Keratinocyte (primary cell): ENCODE measurements around the gene HABP2. TPM values are rescaled to one million over a fixed set of nuclear protein-coding genes. Genes with fewer than 3 reads are reported as not detected.

Experiments
- DNase-seq: peaks from one replicate; pipeline ENCODE4 v3.0.0-alpha.2; 2011; ENCODE audit warnings: low read depth, missing footprints, low spot score
- FAIRE-seq: peaks from 2 replicates; lab custom pipeline; 2011; peaks lifted over from hg19 to GRCh38; lab: Jason Lieb, UNC
- H2AFZ ChIP-seq: 2 replicates; pipeline ENCODE4 v1.6.0; 2012; ENCODE audit warnings: low read length, control low read depth, inconsistent platforms; ENCODE audit not compliant: control insufficient read depth
- H3K27ac ChIP-seq: 2 replicates; pipeline ENCODE4 v1.5.1; 2011; ENCODE audit warnings: low read length; ENCODE audit not compliant: control insufficient read depth, insufficient read depth
- H3K27me3 ChIP-seq: 3 replicates; pipeline ENCODE4 v1.6.0; 2011; ENCODE audit warnings: low read length; ENCODE audit not compliant: control insufficient read depth, insufficient read depth; ENCODE audit errors: extremely low read depth
- H3K36me3 ChIP-seq, 2 experiments: 2 replicates in 1 of 2; 3 replicates in 1 of 2; pipeline ENCODE4 v1.5.1; 2011; ENCODE audit warnings: low read length in 2 of 2, mild to moderate bottlenecking in 1 of 2; ENCODE audit not compliant: control insufficient read depth in 2 of 2, insufficient read depth in 2 of 2; ENCODE audit errors: extremely low read depth in 1 of 2
- H3K4me1 ChIP-seq: 3 replicates; pipeline ENCODE4 v1.5.1; 2011; ENCODE audit warnings: low read length; ENCODE audit not compliant: control insufficient read depth, insufficient read depth; ENCODE audit errors: extremely low read depth
- H3K4me2 ChIP-seq: 3 replicates; pipeline ENCODE4 v1.6.0; 2011; ENCODE audit warnings: low read depth, low read length; ENCODE audit not compliant: control insufficient read depth, insufficient read depth; ENCODE audit errors: extremely low read depth
- H3K4me3 ChIP-seq, 3 experiments: fragments of 200-600 bp in 1 of 3; sonication (generic) in 1 of 3; 2 replicates in 2 of 3; 3 replicates in 1 of 3; pipeline ENCODE4 v1.5.1; 2011 to 2016; ENCODE audit warnings: low read length in 3 of 3, mild to moderate bottlenecking in 3 of 3, control low read depth in 2 of 3, inconsistent platforms in 1 of 3, low read depth in 1 of 3, mixed read lengths in 1 of 3, mixed run types in 1 of 3, moderate library complexity in 1 of 3; ENCODE audit not compliant: control insufficient read depth in 2 of 3, insufficient read depth in 2 of 3; ENCODE audit errors: extremely low read depth in 1 of 3
- H3K79me2 ChIP-seq: 2 replicates; pipeline ENCODE4 v1.6.0; 2012; ENCODE audit warnings: low read length; ENCODE audit not compliant: control insufficient read depth, insufficient read depth
- H3K9ac ChIP-seq: 3 replicates; pipeline ENCODE4 v1.6.0; 2011; ENCODE audit warnings: low read length; ENCODE audit not compliant: control insufficient read depth, insufficient read depth; ENCODE audit errors: extremely low read depth
- H3K9me1 ChIP-seq: 3 replicates; pipeline ENCODE4 v1.6.0; 2011; ENCODE audit warnings: low read length; ENCODE audit not compliant: control insufficient read depth, insufficient read depth; ENCODE audit errors: extremely low read depth
- H3K9me3 ChIP-seq: 2 replicates; pipeline ENCODE4 v1.5.1; 2012; ENCODE audit warnings: low read depth, low read length; ENCODE audit not compliant: control insufficient read depth
- H4K20me1 ChIP-seq: 3 replicates; pipeline ENCODE4 v1.6.0; 2011; ENCODE audit warnings: low read length; ENCODE audit not compliant: control insufficient read depth, insufficient read depth; ENCODE audit errors: extremely low read depth
- EZH2 ChIP-seq: IDR thresholded peaks from one replicate; pipeline ENCODE4 v1.6.1; 2012; ENCODE audit warnings: inconsistent platforms, mild to moderate bottlenecking, low read length, moderate library complexity
- dilution Hi-C: fragments of 300-500 bp; cut with MboI; formaldehyde crosslinking; loops from one replicate; pipeline ENCODE4 v1.7.0; 2020; ENCODE audit warnings: low sequenced_read_pairs; ENCODE audit not compliant: extremely low pct_ligation_motif_present
- polyA minus RNA-seq, 3 experiments: library from RNA; depleted of rRNA, polyadenylated mRNA; stranded (reverse); fragments of >200 nt; gene quantifications; 1 replicate in 1 of 3; 2 replicates in 1 of 3; 3 replicates in 1 of 3; pipeline ENCODE4 v1.2.3, GENCODE V29; 2011
- polyA plus RNA-seq, 5 experiments: library from polyadenylated mRNA; depleted of rRNA in 3 of 5; stranded (reverse) in 3 of 5; stranded (forward) in 1 of 5; unstranded in 1 of 5; fragments of >200 nt; gene quantifications; 1 replicate in 1 of 5; 2 replicates in 3 of 5; 3 replicates in 1 of 5; pipeline versions ENCODE4 v1.2.1 to v1.2.3, GENCODE V29; 2011 to 2012; ENCODE audit warnings: missing spikeins in 2 of 5, low read depth in 1 of 5, low replicate concordance in 1 of 5
- TF ChIP-seq, protein P1 (sequence below), 3 experiments: IDR thresholded peaks in 1 of 3; conservative IDR thresholded peaks in 1 of 3; optimal IDR thresholded peaks in 1 of 3; 2 replicates in 2 of 3; 3 replicates in 1 of 3; pipeline versions ENCODE3 to v1.5.1; 2011; ENCODE audit warnings: low read length in 3 of 3, mild to moderate bottlenecking in 3 of 3, moderate library complexity in 2 of 3, control low read depth in 1 of 3, inconsistent platforms in 1 of 3; ENCODE audit not compliant: insufficient read depth in 2 of 3; ENCODE audit errors: extremely low read depth in 1 of 3

Gene HABP2
- polyA plus RNA-seq (not detected in 3 replicates), polyA minus RNA-seq (not detected in 3 replicates)
- not detected for polyA plus RNA-seq (2011; ENCODE audit: low read depth)
- polyA plus RNA-seq (2011; cell fraction: cytosol; rRNA removed) = not detected in 2 replicates
- not detected in 2 replicates for polyA plus RNA-seq (2011; cell fraction: nucleus; rRNA removed)
- not detected in 2 replicates for polyA plus RNA-seq (2012; ENCODE audit: low replicate concordance)
- not detected for polyA minus RNA-seq (2011; cell fraction: cytosol; rRNA and poly(A)+ RNA removed)
- not detected in 2 replicates for polyA minus RNA-seq (2011; cell fraction: nucleus; rRNA and poly(A)+ RNA removed)

DNA sequence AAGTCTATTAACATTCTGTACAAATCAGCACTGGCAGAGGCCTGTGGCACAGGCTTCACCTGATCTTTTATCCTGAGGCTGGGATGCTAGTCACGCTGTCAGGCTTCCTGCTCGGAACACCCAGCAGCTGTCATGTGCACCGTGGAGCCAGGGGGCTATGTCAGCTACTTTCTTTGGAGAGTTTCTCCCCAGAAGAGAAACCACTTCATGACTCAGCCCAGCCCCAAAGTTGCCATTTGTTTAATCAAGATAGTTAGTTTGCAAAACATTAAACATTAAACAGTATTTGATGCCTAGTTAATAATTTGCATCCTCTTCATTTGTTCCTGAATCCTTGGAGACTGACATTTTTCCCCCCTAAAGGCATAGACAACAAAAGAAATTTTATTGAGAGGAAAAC, at the start of gene HABP2:
HABP2 (plus strand) TSS at position 353 of the 400 bp plus-strand sequence. CDS start 69 bp downstream, outside the sequence.
- Histone ChIP-seq H4K20me1 (no peaks in the 10 kb centered on the region), H3K9ac (no peak within 1 kb of the TSS), H3K9me1 (no peaks in the 10 kb centered on the region), H3K27me3 (peaks cover 4% of the 10 kb centered on the region), H3K27ac (no peak within 1 kb of the TSS), H2AFZ (no peak within 1 kb of the TSS), H3K36me3 (no peaks in the 10 kb centered on the region), H3K79me2 (no peaks in the 10 kb centered on the region), H3K9me3 (no peaks in the 10 kb centered on the region), H3K4me1 (peaks cover 9% of the 10 kb centered on the region), H3K4me3 (no peak within 1 kb of the TSS), H3K4me2 (no peak within 1 kb of the TSS)
- dilution Hi-C loops = no loop called here
- TF ChIP-seq, protein P1, sequence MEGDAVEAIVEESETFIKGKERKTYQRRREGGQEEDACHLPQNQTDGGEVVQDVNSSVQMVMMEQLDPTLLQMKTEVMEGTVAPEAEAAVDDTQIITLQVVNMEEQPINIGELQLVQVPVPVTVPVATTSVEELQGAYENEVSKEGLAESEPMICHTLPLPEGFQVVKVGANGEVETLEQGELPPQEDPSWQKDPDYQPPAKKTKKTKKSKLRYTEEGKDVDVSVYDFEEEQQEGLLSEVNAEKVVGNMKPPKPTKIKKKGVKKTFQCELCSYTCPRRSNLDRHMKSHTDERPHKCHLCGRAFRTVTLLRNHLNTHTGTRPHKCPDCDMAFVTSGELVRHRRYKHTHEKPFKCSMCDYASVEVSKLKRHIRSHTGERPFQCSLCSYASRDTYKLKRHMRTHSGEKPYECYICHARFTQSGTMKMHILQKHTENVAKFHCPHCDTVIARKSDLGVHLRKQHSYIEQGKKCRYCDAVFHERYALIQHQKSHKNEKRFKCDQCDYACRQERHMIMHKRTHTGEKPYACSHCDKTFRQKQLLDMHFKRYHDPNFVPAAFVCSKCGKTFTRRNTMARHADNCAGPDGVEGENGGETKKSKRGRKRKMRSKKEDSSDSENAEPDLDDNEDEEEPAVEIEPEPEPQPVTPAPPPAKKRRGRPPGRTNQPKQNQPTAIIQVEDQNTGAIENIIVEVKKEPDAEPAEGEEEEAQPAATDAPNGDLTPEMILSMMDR (optimal IDR thresholded peaks at IDR 0.05 in 1 of 3, IDR thresholded peaks at IDR 0.05 in 1 of 3, conservative IDR thresholded peaks at IDR 0.05 in 1 of 3; ENCODE audit: extremely low read depth in 1 of 3, insufficient read depth in 2 of 3, low read length in 3 of 3) = no peak
- no peak for TF ChIP-seq EZH2
- FAIRE-seq (no peak), DNase-seq (no peak)

DNA sequence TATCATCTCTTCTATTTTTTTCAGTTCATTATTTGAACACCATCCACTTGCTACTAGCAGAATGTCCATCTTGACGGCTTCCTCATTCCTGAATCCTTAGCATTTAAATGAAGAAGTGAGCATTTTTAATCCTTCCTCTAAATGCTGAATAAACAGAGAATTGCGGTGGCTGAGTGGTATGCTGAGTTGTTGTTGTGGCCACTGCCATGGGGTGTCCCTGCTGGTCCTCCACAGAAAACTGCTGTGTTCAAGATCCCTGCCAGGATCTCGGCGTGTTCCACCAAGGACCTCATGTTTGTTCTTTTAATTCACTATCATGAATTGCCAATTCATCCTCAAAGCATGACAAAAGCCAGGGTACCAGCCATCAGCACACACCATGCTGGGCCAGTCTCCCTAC, 48.9 kb upstream of the HABP2 start:
- no peak for TF ChIP-seq EZH2
- TF ChIP-seq, protein P1 (optimal IDR thresholded peaks at IDR 0.05 in 1 of 3, IDR thresholded peaks at IDR 0.05 in 1 of 3, conservative IDR thresholded peaks at IDR 0.05 in 1 of 3; ENCODE audit: extremely low read depth in 1 of 3, insufficient read depth in 2 of 3, low read length in 3 of 3) = no peak
- H3K27ac ChIP-seq = no peak overlapping the region

More for the DNA sequence above, 48.9 kb upstream of the HABP2 start:
- H3K9me1 ChIP-seq = no peaks in the 10 kb centered on the region
- H3K4me1 ChIP-seq = no peaks in the 10 kb centered on the region
- no peaks in the 10 kb centered on the region for H3K36me3 ChIP-seq
- H3K4me2 ChIP-seq = no peak overlapping the region
- no peaks in the 10 kb centered on the region for H4K20me1 ChIP-seq
- H3K9me3 ChIP-seq = no peaks in the 10 kb centered on the region
- H3K9ac ChIP-seq = no peak overlapping the region
- dilution Hi-C loops = no loop called here
- FAIRE-seq (no peak), DNase-seq (no peak)
- H3K79me2 ChIP-seq = no peaks in the 10 kb centered on the region
- no peak overlapping the region for H2AFZ ChIP-seq
- no peak overlapping the region for H3K4me3 ChIP-seq
- no peaks in the 10 kb centered on the region for H3K27me3 ChIP-seq
